GM12892 (cell line): ENCODE data around the gene AGR2.

Experiments
- DNase-seq: peaks from one replicate; pipeline ENCODE4 v3.0.0; 2011; ENCODE audit not compliant: insufficient read length
- FAIRE-seq: peaks from 2 replicates; lab custom pipeline; 2011; peaks lifted over from hg19 to GRCh38; lab: Jason Lieb, UNC
- POLR2A ChIP-seq: IDR thresholded peaks from 2 replicates; pipeline ENCODE4 v1.6.1; 2011; ENCODE audit warnings: low read depth, low read length, control low read depth
- POLR2AphosphoS5 ChIP-seq: IDR thresholded peaks from 2 replicates; pipeline ENCODE4 v1.6.1; 2011; ENCODE audit warnings: low read depth, low read length, control low read depth
- TAF1 ChIP-seq: IDR thresholded peaks from 2 replicates; pipeline ENCODE4 v1.6.1; 2011; ENCODE audit warnings: low read depth, mild to moderate bottlenecking, control low read depth, low read length, borderline replicate concordance

Gene AGR2

DNA sequence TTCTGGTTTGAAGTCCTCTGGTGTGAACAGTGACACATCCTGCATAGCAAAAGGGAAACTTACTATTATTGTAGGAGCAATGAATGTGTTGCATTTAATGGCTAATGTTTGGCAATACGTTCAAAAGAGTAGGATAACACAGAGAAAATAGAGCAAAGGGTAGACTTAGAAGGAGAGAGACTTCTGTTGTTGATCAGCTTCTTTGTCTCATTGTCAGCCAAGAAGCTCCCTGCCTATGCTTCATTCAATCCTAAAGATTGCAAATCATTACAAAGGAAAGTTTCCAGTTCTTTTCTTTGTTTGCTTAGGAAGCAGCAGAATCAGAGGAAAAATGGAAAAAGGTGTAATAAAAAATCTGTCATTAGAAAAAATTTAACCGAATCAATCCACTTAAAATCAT is 59.2 kb downstream of the AGR2 start:
- FAIRE-seq: no peak
- TF ChIP-seq TAF1: no peak
- TF ChIP-seq POLR2A: no peak
- TF ChIP-seq POLR2AphosphoS5: no peak
- DNase-seq: no peak

DNA sequence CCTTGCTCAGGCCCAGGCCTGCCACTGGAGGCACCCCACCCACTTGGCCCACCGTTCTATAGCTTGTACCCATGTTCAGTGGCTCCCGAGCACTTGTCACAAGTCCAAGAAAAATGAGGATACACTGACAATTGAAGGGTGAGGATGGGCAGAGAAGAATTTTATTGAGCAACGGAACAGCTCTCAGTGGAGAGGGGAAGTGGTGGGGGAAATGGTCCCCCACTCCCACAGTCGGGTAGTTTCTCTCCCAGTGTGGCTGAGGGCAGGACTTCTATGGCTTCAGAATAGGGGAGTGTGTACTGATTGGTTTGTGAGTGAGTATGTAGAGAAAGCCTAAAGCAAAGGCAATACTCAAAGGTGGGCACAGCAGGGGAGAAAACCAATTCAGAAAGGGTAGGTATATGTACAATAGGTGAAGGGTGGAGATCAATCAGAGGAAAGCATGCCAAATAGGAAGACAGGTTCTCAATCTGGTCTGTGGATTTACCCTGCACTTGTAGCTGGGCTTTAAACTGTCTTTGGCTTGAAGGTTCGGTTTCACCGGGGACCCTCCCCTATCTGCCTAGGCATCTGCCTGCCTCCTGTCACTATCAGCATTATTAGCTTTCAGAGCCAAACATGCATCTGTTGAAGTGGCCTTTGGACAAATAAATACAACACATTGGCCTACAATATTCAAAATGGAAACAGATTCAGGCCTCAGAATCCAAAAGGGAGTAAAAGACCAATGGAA is 60.1 kb downstream of the AGR2 start:
- DNase-seq (no peak), FAIRE-seq (no peak)
- no peak for TF ChIP-seq TAF1
- no peak for TF ChIP-seq POLR2A
- TF ChIP-seq POLR2AphosphoS5: no peak

GRCh38 chr7:16743236-16743635 is 61.6 kb downstream of the AGR2 start:
- FAIRE-seq (no peak), DNase-seq (no peak)

DNA sequence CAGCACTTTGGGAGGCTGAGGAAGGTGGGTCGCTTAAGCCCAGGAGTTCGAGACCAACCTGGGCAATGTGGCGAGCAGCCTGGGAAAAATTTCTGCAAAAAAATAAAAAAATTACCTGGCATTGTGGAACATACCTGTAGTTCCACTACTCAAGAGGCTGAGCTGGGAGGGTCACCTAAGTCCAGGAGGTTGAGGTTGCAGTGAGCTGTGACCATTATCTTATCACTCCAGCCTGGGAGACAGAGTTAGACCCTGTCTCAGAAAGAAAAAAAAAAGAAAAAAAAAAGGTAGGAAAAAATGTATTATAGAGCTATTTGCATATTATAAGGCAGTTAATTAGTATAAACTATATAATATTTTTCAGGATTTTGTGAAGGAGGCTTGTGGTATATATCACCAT is 62.3 kb downstream of the AGR2 start:
- FAIRE-seq (no peak), DNase-seq (no peak)
- TF ChIP-seq POLR2A: no peak
- TF ChIP-seq POLR2AphosphoS5: no peak
- no peak for TF ChIP-seq TAF1

More at GRCh38 chr7:16743236-16743635, 61.6 kb downstream of the AGR2 start:
- TF ChIP-seq POLR2AphosphoS5 (no peak), POLR2A (no peak), TAF1 (no peak)
